ENCODE measurements around the gene CBLC.

Gene CBLC

GRCh38 chr19:44746946-44747738 is 30.5 kb upstream of the CBLC start:
- DNase-seq = peak; percentile 92

GRCh38 chr19:44747739-44748425 is 29.8 kb upstream of the CBLC start:
- DNase-seq = peak; percentile 57

GRCh38 chr19:44748426-44749254 is 29.1 kb upstream of the CBLC start, which contains the start of gene BCL3:
TSS of gene BCL3 (plus strand) at chr19:44748708. CDS start at chr19:44748791, 83 bp downstream.
- DNase-seq = peak; percentile 76

DNA sequence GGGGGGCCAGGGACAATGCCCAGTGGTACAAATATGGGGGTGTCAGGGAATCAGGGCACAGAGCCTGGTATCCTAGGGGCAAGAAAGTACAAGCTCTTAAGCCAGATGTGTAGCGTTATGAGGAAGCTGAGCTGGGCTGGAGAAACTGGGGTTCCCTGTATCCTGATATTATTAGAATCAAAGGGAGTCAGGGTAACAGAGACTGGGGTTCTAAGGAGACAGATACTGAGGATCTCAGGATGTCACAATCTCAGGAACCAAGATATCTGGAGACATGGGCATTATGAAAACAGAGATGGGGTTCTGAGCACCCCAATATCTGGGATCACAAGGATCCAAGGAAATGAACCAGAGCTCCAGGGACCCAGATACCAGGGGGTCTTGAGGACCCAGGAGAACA is 28.4 kb upstream of the CBLC start:
- no peak for DNase-seq

- DNase-seq = no peak
These were observed 27.7 kb upstream of the CBLC start for GRCh38 chr19:44749994-44750393.

- DNase-seq = no peak
These were observed 25.4 kb upstream of the CBLC start for GRCh38 chr19:44752123-44752815.

DNA sequence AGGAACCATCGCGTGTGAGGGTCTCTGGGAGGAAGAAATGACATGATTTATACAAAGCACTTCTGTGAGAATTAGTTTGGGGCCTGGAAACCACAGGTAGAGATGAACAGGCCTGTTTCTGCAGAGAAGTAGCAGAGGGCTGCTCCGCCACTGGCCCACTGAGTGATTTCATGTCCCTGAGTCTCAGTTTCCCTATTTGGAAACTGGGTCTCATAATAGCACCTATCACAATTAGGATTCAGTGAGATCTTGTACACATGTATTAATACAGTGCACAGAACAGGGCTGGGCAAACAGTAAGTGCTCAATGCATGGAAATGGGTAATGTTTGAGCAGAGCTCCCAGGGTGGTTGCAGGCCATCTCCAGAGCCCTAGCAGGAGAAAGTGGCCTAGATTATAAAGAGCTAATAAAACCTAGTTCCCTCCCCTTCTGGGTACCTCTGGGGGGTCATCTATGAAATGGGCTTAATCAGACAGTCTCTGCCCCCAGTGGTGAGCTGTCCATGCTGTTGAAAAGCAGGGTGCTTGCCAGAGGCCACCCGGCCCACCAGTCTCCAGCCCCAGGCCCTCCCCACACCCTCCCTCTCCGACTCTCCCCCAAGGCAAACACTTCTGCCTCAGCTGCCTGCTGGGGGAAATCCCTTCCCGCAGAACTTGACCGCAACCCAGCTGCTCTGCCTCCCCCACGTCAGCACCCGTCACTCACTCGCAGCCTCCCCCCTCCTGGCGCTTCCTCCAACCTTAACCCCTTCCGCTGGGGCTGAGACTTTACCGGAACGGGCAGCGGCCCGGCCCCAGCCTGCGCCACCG is 24.7 kb upstream of the CBLC start:
- DNase-seq = peak; percentile 97

GRCh38 chr19:44753626-44753931 is 24.1 kb upstream of the CBLC start:
- no peak for DNase-seq

GRCh38 chr19:44753932-44754749 is 23.5 kb upstream of the CBLC start:
- peak; percentile 89 for DNase-seq

GRCh38 chr19:44754750-44755080 is 23.0 kb upstream of the CBLC start:
- DNase-seq = no peak

- no peak for DNase-seq
These were observed 22.5 kb upstream of the CBLC start for GRCh38 chr19:44755219-44755618.

GRCh38 chr19:44756089-44756562 is 21.6 kb upstream of the CBLC start:
- no peak for DNase-seq

- no peak for DNase-seq
These were observed 20.5 kb upstream of the CBLC start for GRCh38 chr19:44757057-44757734.

GRCh38 chr19:44757735-44758505 is 19.8 kb upstream of the CBLC start:
- DNase-seq = no peak

DNA sequence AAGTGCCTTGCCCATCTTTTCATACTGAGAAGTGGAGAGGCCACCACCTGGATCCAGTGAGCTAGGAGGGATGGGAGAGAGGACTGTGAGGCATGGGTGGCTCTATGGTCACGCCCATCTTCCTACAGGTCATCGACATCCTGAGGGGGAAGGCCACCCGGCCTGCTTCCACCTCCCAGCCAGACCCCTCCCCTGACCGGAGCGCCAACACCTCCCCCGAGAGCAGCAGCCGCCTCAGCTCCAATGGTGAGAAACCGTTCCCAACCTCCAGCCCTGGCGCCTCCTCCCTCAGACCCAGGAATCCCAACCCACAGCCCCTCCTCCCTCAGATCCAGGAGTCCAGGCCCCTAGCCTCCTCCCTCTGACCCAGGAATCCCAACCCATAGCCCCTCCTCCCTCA is 19.1 kb upstream of the CBLC start:
- DNase-seq = no peak

- no peak for DNase-seq
These were observed 18.4 kb upstream of the CBLC start for GRCh38 chr19:44759083-44759804.

- DNase-seq = no peak
These were observed 15.7 kb upstream of the CBLC start for GRCh38 chr19:44762038-44762437.

- DNase-seq = no peak
These were observed 12.4 kb upstream of the CBLC start for GRCh38 chr19:44765033-44765948.

Measured in hematopoietic multipotent progenitor cell treated with erythropoietin and hydrocortisone succinate and interleukin-3 and kit ligand, for 4 days (in vitro differentiated cells).